K562 (cell line): ENCODE measurements around the gene CDX1. TPM values are rescaled to one million over a fixed set of nuclear protein-coding genes. Genes with fewer than 3 reads are reported as not detected.

Experiments
- ATAC-seq: fragments of 200-7000 bp; cut with Tn5 transposase; 3 replicates; pipeline ENCODE4 v1.9.1; 2020; ENCODE audit warnings: moderate library complexity
- BruUV-seq: library from RNA; stranded (reverse); fragments of 400-500 nt; replicated peaks from 2 replicates; lab custom pipeline; 2021; lab: Mats Ljungman, UMichigan
- CTCF ChIA-PET: fragments of 300-600 bp; formaldehyde crosslinking; extraction: SDS; loops from one replicate; lab custom pipeline; 2021; ENCODE audit warnings: low intra/inter-chr PET ratio; lab: Yijun Ruan, JAX
- POLR2A ChIA-PET: fragments of 300-600, 350-650 bp; sonication (Branson Sonifier 250); formaldehyde crosslinking; extraction: SDS; loops from one replicate; lab custom pipeline; 2021; ENCODE audit warnings: antibody characterized with exemption, inconsistent platforms; lab: Yijun Ruan, JAX
- DNase-seq, 4 experiments: peaks; one replicate each; pipeline versions ENCODE4 v3.0.0 to v3.0.0-alpha.2; 2011 to 2018; ENCODE audit warnings: low spot score in 3 of 4, mixed read lengths in 3 of 4; ENCODE audit errors: extremely low read depth in 1 of 4
- FAIRE-seq: peaks from 2 replicates; lab custom pipeline; 2011; peaks lifted over from hg19 to GRCh38; lab: Jason Lieb, UNC
- H2AFZ ChIP-seq: 2 replicates; pipeline ENCODE4 v1.6.0; 2011; ENCODE audit warnings: low read depth, low read length, control low read depth, inconsistent platforms
- H3K27ac ChIP-seq: fragments of 200-600 bp; 3 replicates; pipeline ENCODE4 v1.8.0; 2011; ENCODE audit warnings: low read depth, mild to moderate bottlenecking, control low read depth, inconsistent platforms, low read length, moderate library complexity, mixed read lengths; ENCODE audit errors: extremely low read depth
- H3K27me3 ChIP-seq, 2 experiments: fragments of 300-600 bp in 1 of 2; 2 replicates in 1 of 2; 3 replicates in 1 of 2; pipeline versions ENCODE4 v1.6.0 to v1.8.0; 2011; ENCODE audit warnings: inconsistent platforms in 2 of 2, low read length in 2 of 2, mild to moderate bottlenecking in 1 of 2, mixed read lengths in 1 of 2, moderate library complexity in 1 of 2; ENCODE audit not compliant: control insufficient read depth in 2 of 2, insufficient read depth in 2 of 2
- H3K36me3 ChIP-seq: fragments of 300-600 bp; 3 replicates; pipeline ENCODE4 v1.8.0; 2011; ENCODE audit warnings: mild to moderate bottlenecking, low read length, inconsistent platforms; ENCODE audit not compliant: control insufficient read depth, insufficient read depth
- H3K4me1 ChIP-seq, 2 experiments: fragments of 200-600 bp in 1 of 2; replicated peaks in 1 of 2; 2 replicates in 1 of 2; 3 replicates in 1 of 2; pipeline versions ENCODE4 v1.5.1 to v1.8.0; 2011; ENCODE audit warnings: inconsistent platforms in 2 of 2, low read length in 2 of 2, mild to moderate bottlenecking in 1 of 2, mixed read lengths in 1 of 2, moderate library complexity in 1 of 2; ENCODE audit not compliant: control insufficient read depth in 2 of 2, insufficient read depth in 2 of 2
- H3K4me2 ChIP-seq: 2 replicates; pipeline ENCODE4 v1.6.1; 2011; ENCODE audit warnings: low read length, control low read depth, inconsistent platforms, mixed read lengths; ENCODE audit not compliant: insufficient read depth
- H3K4me3 ChIP-seq: fragments of 200-600 bp; sonication (generic), shearing (Covaris generic); 2 replicates; pipeline ENCODE4 v1.5.1; 2016; ENCODE audit warnings: control low read depth, inconsistent platforms
- H3K79me2 ChIP-seq: fragments of 200-600 bp; 3 replicates; pipeline ENCODE4 v1.8.0; 2011; ENCODE audit warnings: low read length, inconsistent platforms; ENCODE audit not compliant: control insufficient read depth, insufficient read depth
- H3K9ac ChIP-seq, 2 experiments: 2 replicates each; pipeline versions ENCODE4 v1.6.0 to v1.6.1; 2011; ENCODE audit warnings: low read depth in 2 of 2, low read length in 2 of 2, control low read depth in 1 of 2, inconsistent platforms in 1 of 2, mild to moderate bottlenecking in 1 of 2, mixed read lengths in 1 of 2; ENCODE audit not compliant: insufficient read depth in 1 of 2
- H3K9me1 ChIP-seq: one replicate; pipeline ENCODE4 v1.6.0; 2011; ENCODE audit warnings: inconsistent platforms, mild to moderate bottlenecking, low read length, moderate library complexity; ENCODE audit not compliant: control insufficient read depth, insufficient read depth
- H3K9me3 ChIP-seq: replicated peaks from 2 replicates; pipeline ENCODE4 v1.5.1; 2011; ENCODE audit warnings: low read depth, low read length, inconsistent platforms; ENCODE audit not compliant: control insufficient read depth, insufficient read depth
- H4K20me1 ChIP-seq: replicated peaks from 2 replicates; pipeline ENCODE4 v1.6.1; 2011; ENCODE audit warnings: low read length, inconsistent platforms, mixed read lengths; ENCODE audit not compliant: control insufficient read depth, insufficient read depth
- CBX8 ChIP-seq: fragments of 200-600 bp; sonication (generic); IDR thresholded peaks from 2 replicates; pipeline ENCODE4 v1.6.1; 2012; ENCODE audit warnings: borderline replicate concordance, mixed run types, low read depth, mild to moderate bottlenecking, moderate library complexity, mixed read lengths, low read length, control low read depth, inconsistent platforms; ENCODE audit not compliant: poor library complexity, severe bottlenecking; ENCODE audit errors: extremely low read depth
- FOXK1 ChIP-seq: sonication (generic); formaldehyde crosslinking; IDR thresholded peaks from 2 replicates; pipeline ENCODE4 v1.8.0; 2022; ENCODE audit warnings: missing genetic modification reagents, mild to moderate bottlenecking, borderline replicate concordance
- KHSRP ChIP-seq: fragments of 450-650 bp; IDR thresholded peaks from 2 replicates; pipeline ENCODE4 v1.6.1; 2017
- NR4A1 ChIP-seq, 2 experiments: fragments of 250-450 bp in 1 of 2; fragments of 450-650 bp in 1 of 2; sonication (Bioruptor Pico) in 1 of 2; IDR thresholded peaks; 2 replicates each; pipeline versions ENCODE4 v1.4.0 to v1.6.1; 2016 to 2020; ENCODE audit warnings: mild to moderate bottlenecking in 2 of 2, missing compliant biosample characterization in 1 of 2, missing genetic modification characterization in 1 of 2, moderate library complexity in 1 of 2
- PRPF4 ChIP-seq: fragments of 200-400 bp; formaldehyde crosslinking; IDR thresholded peaks from one replicate; pipeline ENCODE4 v1.6.1; 2017; ENCODE audit warnings: low read length, low read depth, mild to moderate bottlenecking; ENCODE audit not compliant: insufficient read depth, poor library complexity, severe bottlenecking
- RAD51 ChIP-seq: fragments of 450-650 bp; IDR thresholded peaks from 2 replicates; pipeline ENCODE4 v1.7.1; 2016; ENCODE audit warnings: low read depth, mild to moderate bottlenecking, borderline replicate concordance
- SMARCB1 ChIP-seq: IDR thresholded peaks from 2 replicates; pipeline ENCODE4 v1.6.1; 2011; ENCODE audit warnings: improper control_type of control experiment, low read depth; ENCODE audit not compliant: insufficient read length
- TEAD1 ChIP-seq, 2 experiments: fragments of 450-650 bp in 1 of 2; sonication (generic) in 1 of 2; formaldehyde crosslinking; IDR thresholded peaks; 2 replicates each; pipeline versions ENCODE4 v1.4.0 to v1.8.0; 2020 to 2022; ENCODE audit warnings: mild to moderate bottlenecking in 2 of 2, missing genetic modification reagents in 1 of 2
- ZNF445 ChIP-seq: fragments of 250-450 bp; sonication (Bioruptor Pico); IDR thresholded peaks from 2 replicates; pipeline ENCODE4 v1.4.0; 2020; ENCODE audit warnings: low read depth, mild to moderate bottlenecking, moderate library complexity
- ZNF584 ChIP-seq: fragments of 200-800 bp; sonication (Bioruptor generic); IDR thresholded peaks from 2 replicates; pipeline ENCODE4 v1.6.1; 2016; ENCODE audit warnings: low read depth, mild to moderate bottlenecking, missing genetic modification characterization, missing compliant biosample characterization
- ZNF785 ChIP-seq: fragments of 250-450 bp; sonication (Bioruptor Pico); IDR thresholded peaks from 2 replicates; pipeline ENCODE4 v1.4.0; 2020; ENCODE audit warnings: mild to moderate bottlenecking
- WGBS: fragments of 100-300 bp; shearing (Covaris generic); methylation state at CpG from one replicate; pipeline ENCODE4 v1.1.6; 2016; ENCODE audit warnings: low coverage, mixed read lengths; ENCODE audit not compliant: insufficient coverage; ENCODE audit errors: missing lambda C conversion rate; 5-methylcytosine and 5-hydroxymethylcytosine counted together
- in situ Hi-C: fragments of 300-500 bp; cut with MboI; formaldehyde crosslinking; loops from 4 replicates; pipeline ENCODE4 v1.15.0; 2018; ENCODE audit warnings: inconsistent platforms, mixed read lengths
- intact Hi-C: fragments of 100-400 bp; cut with micrococcal nuclease; formaldehyde crosslinking; loops from 2 replicates; pipeline ENCODE4 v1.14.2; 2022
- polyA plus RNA-seq, 8 experiments: library from polyadenylated mRNA; depleted of rRNA in 4 of 8; stranded (reverse) in 5 of 8; unstranded in 3 of 8; fragments of >200 nt; fragmentation: Nextera tagmentation in 2 of 8; fragmentation: Illumina TruSeq in 1 of 8; extraction: Ambion mirVana in 2 of 8; extraction: Trizol in 1 of 8; gene quantifications; 2 replicates each; pipeline versions ENCODE4 v1.2.1 to v1.2.3, GENCODE V29; 2011 to 2014; ENCODE audit warnings: inconsistent platforms in 1 of 8, missing spikeins in 1 of 8
- total RNA-seq, 7 experiments: library from RNA; depleted of rRNA in 6 of 7; stranded (reverse); fragments of >200 nt in 6 of 7; fragmentation: Illumina TruSeq in 2 of 7; extraction: Trizol in 2 of 7; gene quantifications; 2 replicates each; pipeline versions ENCODE4 v1.2.1 to v1.2.3, GENCODE V29; 2011 to 2021; ENCODE audit warnings: low replicate concordance in 1 of 7
- TF ChIP-seq, protein P1 (sequence below), 2 experiments: fragments of 200-800 bp in 1 of 2; sonication (Bioruptor generic) in 1 of 2; sonication (generic) in 1 of 2; formaldehyde crosslinking in 1 of 2; IDR thresholded peaks in 1 of 2; conservative IDR thresholded peaks in 1 of 2; 2 replicates each; pipeline versions ENCODE4 v1.5.0 to v1.6.1; 2016 to 2020; ENCODE audit warnings: missing compliant biosample characterization in 1 of 2, missing genetic modification characterization in 1 of 2, missing genetic modification reagents in 1 of 2
- TF ChIP-seq, protein P2 (sequence below): fragments of 450-650 bp; IDR thresholded peaks from 2 replicates; pipeline ENCODE4 v1.6.1; 2018; ENCODE audit not compliant: partially characterized antibody
- TF ChIP-seq, protein P3 (sequence below), 2 experiments: fragments of 450-650 bp; IDR thresholded peaks; 2 replicates each; pipeline ENCODE4 v1.6.1; 2016

Gene CDX1
- total and polyA plus RNA-seq, 9 of the 15 experiments (the other 6 are each of a cell fraction or from before 2014, with no cell fraction given): 0.06 to 0.16 TPM; not detected in 7

DNA sequence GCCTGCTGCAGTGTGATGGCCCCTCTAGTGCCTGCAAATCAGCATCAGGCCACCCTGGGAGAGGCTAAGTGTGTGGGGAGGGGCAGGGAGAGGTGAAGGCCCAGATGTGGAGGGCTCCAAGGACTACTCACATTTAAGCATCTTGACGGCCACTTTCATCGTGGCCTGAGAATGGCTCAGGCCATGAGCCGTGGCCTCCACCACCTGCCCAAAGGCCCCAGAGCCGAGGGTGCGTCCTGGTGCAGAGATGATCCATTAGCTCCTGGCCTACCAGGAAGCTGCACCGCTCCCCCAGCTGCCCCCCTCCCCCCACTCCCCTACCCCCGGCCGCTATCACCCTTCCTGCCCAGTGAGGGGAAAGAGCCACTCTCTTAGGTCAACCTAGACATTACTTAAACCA, 42.0 kb upstream of the CDX1 start:
- in situ Hi-C loops: no loop called here
- Histone ChIP-seq H3K4me3 (no peak overlapping the region), H4K20me1 (0 out of 2 replicates have a peak, but pooled peaks cover 3% of the 10 kb centered on the region), H3K9me3 (no peaks in the 10 kb centered on the region), H3K4me2 (no peak overlapping the region), H3K27ac (no peak overlapping the region), H3K4me1 (peaks cover 7 to 13% of the 10 kb centered on the region in 2 experiments; a peak in 4 of 5 replicates), H3K36me3 (no peaks in the 10 kb centered on the region), H3K9ac (peak overlapping the region in 1 of 2 experiments; percentile 53; a peak in 1 of 4 replicates), H3K9me1 (no peaks in the 10 kb centered on the region), H2AFZ (no peak overlapping the region), H3K27me3 (no peaks in the 10 kb centered on the region), H3K79me2 (no peaks in the 10 kb centered on the region)
- no TSS peak for BruUV-seq
- no peak for FAIRE-seq
- CTCF ChIA-PET: no interaction called here
- POLR2A ChIA-PET: no interaction called here
- intact Hi-C loops: loop anchor here (10.0 kb wide), 2 partner anchors 50 to 290 kb away; no protein-coding TSS in a partner anchor
- 79% methylated on average over 4 of the region's 8 CpGs for WGBS
- no peak for DNase-seq
- ATAC-seq: no peak
- no peak for TF ChIP-seq ZNF785
- no peak for TF ChIP-seq SMARCB1
- no peak for TF ChIP-seq PRPF4
- no peak for TF ChIP-seq RAD51
- TF ChIP-seq, protein P1, sequence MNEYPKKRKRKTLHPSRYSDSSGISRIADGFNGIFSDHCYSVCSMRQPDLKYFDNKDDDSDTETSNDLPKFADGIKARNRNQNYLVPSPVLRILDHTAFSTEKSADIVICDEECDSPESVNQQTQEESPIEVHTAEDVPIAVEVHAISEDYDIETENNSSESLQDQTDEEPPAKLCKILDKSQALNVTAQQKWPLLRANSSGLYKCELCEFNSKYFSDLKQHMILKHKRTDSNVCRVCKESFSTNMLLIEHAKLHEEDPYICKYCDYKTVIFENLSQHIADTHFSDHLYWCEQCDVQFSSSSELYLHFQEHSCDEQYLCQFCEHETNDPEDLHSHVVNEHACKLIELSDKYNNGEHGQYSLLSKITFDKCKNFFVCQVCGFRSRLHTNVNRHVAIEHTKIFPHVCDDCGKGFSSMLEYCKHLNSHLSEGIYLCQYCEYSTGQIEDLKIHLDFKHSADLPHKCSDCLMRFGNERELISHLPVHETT (CRISPR knock-in tag; conservative IDR thresholded peaks at IDR 0.05 in 1 of 2, IDR thresholded peaks at IDR 0.05 in 1 of 2): no peak
- no peak for TF ChIP-seq ZNF445
- TF ChIP-seq, protein P2, sequence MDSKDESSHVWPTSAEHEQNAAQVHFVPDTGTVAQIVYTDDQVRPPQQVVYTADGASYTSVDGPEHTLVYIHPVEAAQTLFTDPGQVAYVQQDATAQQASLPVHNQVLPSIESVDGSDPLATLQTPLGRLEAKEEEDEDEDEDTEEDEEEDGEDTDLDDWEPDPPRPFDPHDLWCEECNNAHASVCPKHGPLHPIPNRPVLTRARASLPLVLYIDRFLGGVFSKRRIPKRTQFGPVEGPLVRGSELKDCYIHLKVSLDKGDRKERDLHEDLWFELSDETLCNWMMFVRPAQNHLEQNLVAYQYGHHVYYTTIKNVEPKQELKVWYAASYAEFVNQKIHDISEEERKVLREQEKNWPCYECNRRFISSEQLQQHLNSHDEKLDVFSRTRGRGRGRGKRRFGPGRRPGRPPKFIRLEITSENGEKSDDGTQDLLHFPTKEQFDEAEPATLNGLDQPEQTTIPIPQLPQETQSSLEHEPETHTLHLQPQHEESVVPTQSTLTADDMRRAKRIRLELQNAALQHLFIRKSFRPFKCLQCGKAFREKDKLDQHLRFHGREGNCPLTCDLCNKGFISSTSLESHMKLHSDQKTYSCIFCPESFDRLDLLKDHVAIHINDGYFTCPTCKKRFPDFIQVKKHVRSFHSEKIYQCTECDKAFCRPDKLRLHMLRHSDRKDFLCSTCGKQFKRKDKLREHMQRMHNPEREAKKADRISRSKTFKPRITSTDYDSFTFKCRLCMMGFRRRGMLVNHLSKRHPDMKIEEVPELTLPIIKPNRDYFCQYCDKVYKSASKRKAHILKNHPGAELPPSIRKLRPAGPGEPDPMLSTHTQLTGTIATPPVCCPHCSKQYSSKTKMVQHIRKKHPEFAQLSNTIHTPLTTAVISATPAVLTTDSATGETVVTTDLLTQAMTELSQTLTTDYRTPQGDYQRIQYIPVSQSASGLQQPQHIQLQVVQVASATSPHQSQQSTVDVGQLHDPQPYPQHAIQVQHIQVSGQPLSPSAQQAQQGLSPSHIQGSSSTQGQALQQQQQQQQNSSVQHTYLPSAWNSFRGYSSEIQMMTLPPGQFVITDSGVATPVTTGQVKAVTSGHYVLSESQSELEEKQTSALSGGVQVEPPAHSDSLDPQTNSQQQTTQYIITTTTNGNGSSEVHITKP: no peak
- no peak for TF ChIP-seq CBX8
- no peak for TF ChIP-seq FOXK1 (CRISPR knock-in tag)
- TF ChIP-seq NR4A1 (CRISPR knock-in tag; IDR thresholded peaks at IDR 0.05): no peak
- TF ChIP-seq NR4A1 (tag; IDR thresholded peaks at IDR 0.05): no peak
- no peak for TF ChIP-seq ZNF584 (CRISPR knock-in tag)
- TF ChIP-seq, protein P3, sequence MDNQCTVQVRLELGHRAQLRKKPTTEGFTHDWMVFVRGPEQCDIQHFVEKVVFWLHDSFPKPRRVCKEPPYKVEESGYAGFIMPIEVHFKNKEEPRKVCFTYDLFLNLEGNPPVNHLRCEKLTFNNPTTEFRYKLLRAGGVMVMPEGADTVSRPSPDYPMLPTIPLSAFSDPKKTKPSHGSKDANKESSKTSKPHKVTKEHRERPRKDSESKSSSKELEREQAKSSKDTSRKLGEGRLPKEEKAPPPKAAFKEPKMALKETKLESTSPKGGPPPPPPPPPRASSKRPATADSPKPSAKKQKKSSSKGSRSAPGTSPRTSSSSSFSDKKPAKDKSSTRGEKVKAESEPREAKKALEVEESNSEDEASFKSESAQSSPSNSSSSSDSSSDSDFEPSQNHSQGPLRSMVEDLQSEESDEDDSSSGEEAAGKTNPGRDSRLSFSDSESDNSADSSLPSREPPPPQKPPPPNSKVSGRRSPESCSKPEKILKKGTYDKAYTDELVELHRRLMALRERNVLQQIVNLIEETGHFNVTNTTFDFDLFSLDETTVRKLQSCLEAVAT (IDR thresholded peaks at IDR 0.05): no peak
- no peak for TF ChIP-seq TEAD1 (CRISPR knock-in tag; IDR thresholded peaks at IDR 0.05)
- no peak for TF ChIP-seq KHSRP
